Measurements from ENCODE around the gene KCNH4. TPM values are rescaled to one million over a fixed set of nuclear protein-coding genes. Genes with fewer than 3 reads are reported as not detected.
A peak's percentile ranks its signal among the peaks of the same experiment; 100 is the strongest.
"Not testable (repeated sequence)": the region's sequence is repeated elsewhere in the genome, so short reads cannot be mapped to it uniquely, and the experiment has no call there.

Gene KCNH4
- total RNA-seq, 1 donor from 2014 or later = not detected

GRCh38 chr17:42146911-42147607, 33.9 kb downstream of the KCNH4 start:
- H3K27me3 Mint-ChIP-seq = no peaks in the 10 kb centered on the region
- H3K27ac Mint-ChIP-seq = no peak overlapping the region
- peaks cover 4% of the 10 kb centered on the region for H3K36me3 Mint-ChIP-seq
- H3K4me1 Mint-ChIP-seq (ENCODE audit: unreplicated experiment) = peaks cover 10% of the 10 kb centered on the region
- no peak overlapping the region for H3K4me3 Mint-ChIP-seq
- no peak for TF ChIP-seq CTCF (conservative IDR thresholded peaks at IDR 0.05)
- DNase-seq (ENCODE audit: extremely low spot score, unreplicated experiment) = no peak
- no peaks in the 10 kb centered on the region for H3K9me3 Mint-ChIP-seq

GRCh38 chr17:42143138-42143537, 37.8 kb downstream of the KCNH4 start:
- not testable (repeated sequence) for H3K4me3 Mint-ChIP-seq; H3K9me3 Mint-ChIP-seq; H3K27me3 Mint-ChIP-seq; H3K36me3 Mint-ChIP-seq; DNase-seq (ENCODE audit: extremely low spot score, unreplicated experiment); H3K4me1 Mint-ChIP-seq (ENCODE audit: unreplicated experiment)
- peak overlapping the region; percentile 74 for H3K27ac Mint-ChIP-seq

DNA sequence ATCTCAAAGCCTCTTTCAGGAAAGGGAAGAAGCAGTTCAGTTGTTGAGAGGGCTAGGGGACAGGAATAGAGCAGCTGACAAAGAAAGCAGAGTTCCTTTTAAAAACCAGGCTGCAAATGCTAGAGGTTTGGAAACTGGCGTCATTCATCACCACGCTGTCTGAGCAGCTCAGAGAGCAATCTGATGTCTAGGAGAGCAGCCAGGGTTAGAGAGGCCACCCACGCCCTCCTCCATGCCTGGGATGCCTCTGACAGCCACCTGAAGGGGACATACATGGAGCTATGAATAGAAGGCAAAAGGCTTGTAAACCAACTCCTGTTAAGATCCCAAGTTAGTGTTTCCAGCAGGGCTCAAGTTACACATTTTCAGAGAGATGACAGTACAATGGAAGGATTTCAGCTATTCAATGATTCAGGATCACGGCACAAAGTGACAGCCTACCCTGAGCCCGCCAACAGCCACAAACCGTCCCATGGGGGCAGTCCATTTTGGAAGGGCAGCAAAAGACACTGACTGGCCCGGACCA, 38.5 kb downstream of the KCNH4 start:
- no peaks in the 10 kb centered on the region for H3K27me3 Mint-ChIP-seq
- DNase-seq (ENCODE audit: extremely low spot score, unreplicated experiment) = no peak
- H3K4me3 Mint-ChIP-seq = peak overlapping the region; percentile 10
- peaks cover 10% of the 10 kb centered on the region for H3K4me1 Mint-ChIP-seq (ENCODE audit: unreplicated experiment)
- H3K27ac Mint-ChIP-seq = peak overlapping the region; percentile 74
- peaks cover 4% of the 10 kb centered on the region for H3K36me3 Mint-ChIP-seq
- TF ChIP-seq CTCF (conservative IDR thresholded peaks at IDR 0.05) = no peak
- H3K9me3 Mint-ChIP-seq = no peaks in the 10 kb centered on the region

DNA sequence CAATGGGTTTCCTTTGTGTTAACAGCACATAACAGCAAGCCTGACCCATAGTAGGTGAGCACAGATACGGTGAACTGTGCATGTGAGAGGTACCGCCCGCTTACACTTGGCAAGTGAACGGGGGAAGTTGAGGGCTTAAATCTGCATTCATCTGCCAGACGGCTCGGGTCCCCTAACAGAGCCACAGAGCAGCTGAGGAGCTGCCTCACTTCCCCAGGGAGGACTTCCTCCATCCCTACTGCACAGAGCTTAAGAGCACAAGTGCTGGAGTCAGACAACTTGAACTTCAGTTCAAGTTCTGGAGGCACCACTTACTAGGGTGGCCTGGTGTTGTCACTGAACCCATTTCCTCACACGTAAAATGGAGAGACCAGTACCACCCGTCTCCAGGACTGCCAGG, 39.6 kb downstream of the KCNH4 start:
- no peak for TF ChIP-seq CTCF (conservative IDR thresholded peaks at IDR 0.05)
- no peak overlapping the region for H3K27ac Mint-ChIP-seq

GRCh38 chr17:42140690-42141089, 40.3 kb downstream of the KCNH4 start:
- not testable (repeated sequence) for H3K4me3 Mint-ChIP-seq; H3K9me3 Mint-ChIP-seq; DNase-seq (ENCODE audit: extremely low spot score, unreplicated experiment); H3K36me3 Mint-ChIP-seq; H3K27me3 Mint-ChIP-seq; H3K27ac Mint-ChIP-seq
- peaks cover 13% of the 10 kb centered on the region for H3K4me1 Mint-ChIP-seq (ENCODE audit: unreplicated experiment)

More for the DNA sequence above, 39.6 kb downstream of the KCNH4 start:
- Mint-ChIP-seq H3K4me3 (no peak overlapping the region), H3K27me3 (no peaks in the 10 kb centered on the region), H3K4me1 (ENCODE audit: unreplicated experiment) (peaks cover 10% of the 10 kb centered on the region), H3K9me3 (no peaks in the 10 kb centered on the region), H3K36me3 (peaks cover 4% of the 10 kb centered on the region)
- DNase-seq (ENCODE audit: extremely low spot score, unreplicated experiment) = no peak

GRCh38 chr17:42138749-42139492, 42.0 kb downstream of the KCNH4 start:
- Mint-ChIP-seq H3K4me3 (no peak overlapping the region), H3K27ac (no peak overlapping the region), H3K9me3 (no peaks in the 10 kb centered on the region), H3K36me3 (no peaks in the 10 kb centered on the region), H3K4me1 (ENCODE audit: unreplicated experiment) (peaks cover 17% of the 10 kb centered on the region), H3K27me3 (no peaks in the 10 kb centered on the region)
- TF ChIP-seq CTCF (conservative IDR thresholded peaks at IDR 0.05) = no peak
- no peak for DNase-seq (ENCODE audit: extremely low spot score, unreplicated experiment)

Data from type B pancreatic cell (in vitro differentiated cells).